GM23338 (cell line): ENCODE measurements around the gene MITD1. TPM values are rescaled to one million over a fixed set of nuclear protein-coding genes. Genes with fewer than 3 reads are reported as not detected.

ENCODE experiments used
- ATAC-seq: fragments of 200-7000 bp; cut with Tn5 transposase; 3 replicates; pipeline ENCODE4 v1.9.1; 2020
- DNase-seq: peaks from one replicate; pipeline ENCODE4 v3.0.0-alpha.2; 2015; ENCODE audit warnings: low spot score
- H2AFZ ChIP-seq: fragments of 200-600 bp; sonication (generic); 2 replicates; pipeline ENCODE4 v1.8.0; 2016; ENCODE audit warnings: antibody characterized with exemption, mild to moderate bottlenecking, moderate library complexity
- H3F3A ChIP-seq: fragments of 200-600 bp; sonication (generic); replicated peaks from 2 replicates; pipeline ENCODE4 v1.8.0; 2017; ENCODE audit warnings: antibody characterized with exemption, mixed run types, low read depth
- H3K27ac ChIP-seq: fragments of 200-600 bp; sonication (generic); 2 replicates; pipeline ENCODE4 v1.6.1; 2016; ENCODE audit warnings: low read depth
- H3K27me3 ChIP-seq: fragments of 200-600 bp; sonication (generic); 2 replicates; pipeline ENCODE4 v1.8.0; 2016; ENCODE audit warnings: mild to moderate bottlenecking, mixed run types, moderate library complexity; ENCODE audit not compliant: insufficient read depth
- H3K36me3 ChIP-seq: fragments of 200-600 bp; sonication (generic); 2 replicates; pipeline ENCODE4 v1.8.0; 2016; ENCODE audit warnings: mild to moderate bottlenecking; ENCODE audit not compliant: insufficient read depth
- H3K4me1 ChIP-seq: fragments of 200-600 bp; sonication (generic); 2 replicates; pipeline ENCODE4 v1.8.0; 2016; ENCODE audit warnings: mild to moderate bottlenecking, moderate library complexity; ENCODE audit not compliant: insufficient read depth
- H3K4me2 ChIP-seq: fragments of 200-600 bp; sonication (generic); 2 replicates; pipeline ENCODE4 v1.7.1; 2017; ENCODE audit warnings: mixed run types
- H3K4me3 ChIP-seq: fragments of 200-600 bp; sonication (generic); 2 replicates; pipeline ENCODE4 v1.6.1; 2016; ENCODE audit warnings: mixed run types
- H3K79me2 ChIP-seq: fragments of 200-600 bp; sonication (generic); replicated peaks from 2 replicates; pipeline ENCODE4 v1.8.0; 2017; ENCODE audit warnings: mild to moderate bottlenecking; ENCODE audit not compliant: insufficient read depth
- H3K9me2 ChIP-seq: fragments of 200-600 bp; sonication (generic); 2 replicates; pipeline ENCODE4 v1.8.0; 2017; ENCODE audit not compliant: insufficient read depth
- H4K20me1 ChIP-seq: fragments of 200-600 bp; sonication (generic); replicated peaks from 2 replicates; pipeline ENCODE4 v1.8.0; 2017; ENCODE audit warnings: mild to moderate bottlenecking; ENCODE audit not compliant: insufficient read depth
- H3K27ac Mint-ChIP-seq: 2 replicates; pipeline ENCODE4 v1.8.0; 2020; ENCODE audit warnings: inconsistent platforms, mild to moderate bottlenecking, moderate library complexity, mixed read lengths
- H3K27me3 Mint-ChIP-seq: 3 replicates; pipeline ENCODE4 v1.8.0; 2022; ENCODE audit warnings: low read depth, mild to moderate bottlenecking, moderate library complexity, mixed read lengths, inconsistent platforms; ENCODE audit not compliant: insufficient read depth, poor library complexity
- H3K36me3 Mint-ChIP-seq: 3 replicates; pipeline ENCODE4 v1.8.0; 2021; ENCODE audit warnings: low read depth, mild to moderate bottlenecking, inconsistent platforms, moderate library complexity, mixed read lengths
- H3K4me1 Mint-ChIP-seq: 3 replicates; pipeline ENCODE4 v1.8.0; 2020; ENCODE audit warnings: mild to moderate bottlenecking, inconsistent platforms, mixed read lengths
- H3K4me3 Mint-ChIP-seq: 3 replicates; pipeline ENCODE4 v1.8.0; 2021; ENCODE audit warnings: moderate library complexity, mild to moderate bottlenecking, inconsistent platforms, mixed read lengths
- H3K9me3 Mint-ChIP-seq: 3 replicates; pipeline ENCODE4 v1.8.0; 2020; ENCODE audit warnings: moderate library complexity, mild to moderate bottlenecking, inconsistent platforms, mixed read lengths
- CREB1 ChIP-seq: fragments of 250-450 bp; sonication (Bioruptor Pico); IDR thresholded peaks from 2 replicates; pipeline ENCODE4 v1.5.0; 2020; ENCODE audit warnings: low read depth, mild to moderate bottlenecking, moderate library complexity
- EZH2 ChIP-seq: fragments of 200-600 bp; sonication (generic); IDR thresholded peaks from one replicate; pipeline ENCODE4 v1.8.0; 2017; ENCODE audit warnings: antibody characterized with exemption, mild to moderate bottlenecking, low read depth; ENCODE audit not compliant: unreplicated experiment
- EZH2phosphoT487 ChIP-seq: fragments of 200-600 bp; sonication (generic); IDR thresholded peaks from one replicate; pipeline ENCODE4 v1.8.1; 2018; ENCODE audit warnings: antibody characterized with exemption; ENCODE audit not compliant: unreplicated experiment
- JUNB ChIP-seq: IDR thresholded peaks from one replicate; pipeline ENCODE4 v1.6.1; 2016; ENCODE audit warnings: antibody characterized with exemption; ENCODE audit not compliant: unreplicated experiment
- NANOG ChIP-seq: IDR thresholded peaks from 2 replicates; pipeline ENCODE4 v1.6.1; 2016; ENCODE audit warnings: antibody characterized with exemption, borderline replicate concordance
- ZNF114 ChIP-seq: fragments of 250-450 bp; sonication (Bioruptor Pico); IDR thresholded peaks from 2 replicates; pipeline ENCODE4 v1.5.0; 2020; ENCODE audit warnings: mild to moderate bottlenecking, moderate library complexity
- ZNF331 ChIP-seq: fragments of 250-450 bp; sonication (Bioruptor Pico); IDR thresholded peaks from 2 replicates; pipeline ENCODE4 v1.5.0; 2020; ENCODE audit warnings: low read depth, mild to moderate bottlenecking, moderate library complexity
- polyA plus RNA-seq: library from polyadenylated mRNA; unstranded; fragments of >200 nt; fragmentation: Nextera tagmentation; extraction: Ambion mirVana; gene quantifications from 2 replicates; pipeline ENCODE4 v1.2.1, GENCODE V29; 2016
- total RNA-seq: library from RNA; depleted of rRNA; stranded (reverse); fragments of >200 nt; shearing (Covaris generic); gene quantifications from 2 replicates; pipeline ENCODE4 v1.2.3, GENCODE V29; 2014
- TF ChIP-seq, protein P1 (sequence below): IDR thresholded peaks from one replicate; pipeline ENCODE4 v1.6.1; 2018; ENCODE audit warnings: antibody characterized with exemption; ENCODE audit not compliant: unreplicated experiment
- TF ChIP-seq, protein P2 (sequence below): fragments of 250-450 bp; sonication (Bioruptor Pico); IDR thresholded peaks from 2 replicates; pipeline ENCODE4 v1.5.0; 2020; ENCODE audit warnings: mild to moderate bottlenecking, moderate library complexity
- TF ChIP-seq, protein P3 (sequence below), 2 experiments: fragments of 200-600 bp in 1 of 2; sonication (generic) in 1 of 2; conservative IDR thresholded peaks; 2 replicates each; pipeline versions ENCODE4 v1.5.1 to v1.6.1; 2016 to 2017; ENCODE audit warnings: antibody characterized with exemption in 2 of 2, low read depth in 2 of 2, mild to moderate bottlenecking in 2 of 2, moderate library complexity in 1 of 2
- TF ChIP-seq, protein P4 (sequence below): IDR thresholded peaks from 2 replicates; pipeline ENCODE4 v1.6.1; 2016; ENCODE audit warnings: antibody characterized with exemption

The MITD1 gene
- total and polyA plus RNA-seq, 2 experiments from 2014 or later, result 37.9 to 105 TPM

DNA sequence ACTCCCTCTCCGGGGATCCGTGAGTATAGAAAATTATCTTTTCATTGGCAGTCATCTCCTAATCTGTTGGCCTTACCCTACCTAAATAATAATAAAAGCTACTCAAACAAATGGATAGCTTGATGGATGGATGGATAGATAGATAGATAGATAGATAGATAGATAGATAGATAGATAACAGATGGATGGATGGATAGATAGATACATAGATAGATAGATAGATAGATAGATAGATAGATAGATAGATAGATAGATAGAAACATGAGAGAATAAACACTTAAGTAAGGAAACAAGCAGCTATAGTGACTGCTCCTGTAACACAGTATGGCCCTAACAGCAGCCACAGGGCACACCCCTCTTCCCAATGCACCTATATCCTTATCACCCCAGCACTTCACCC, 35.2 kb upstream of the MITD1 start (continued):
- TF ChIP-seq, protein P1, sequence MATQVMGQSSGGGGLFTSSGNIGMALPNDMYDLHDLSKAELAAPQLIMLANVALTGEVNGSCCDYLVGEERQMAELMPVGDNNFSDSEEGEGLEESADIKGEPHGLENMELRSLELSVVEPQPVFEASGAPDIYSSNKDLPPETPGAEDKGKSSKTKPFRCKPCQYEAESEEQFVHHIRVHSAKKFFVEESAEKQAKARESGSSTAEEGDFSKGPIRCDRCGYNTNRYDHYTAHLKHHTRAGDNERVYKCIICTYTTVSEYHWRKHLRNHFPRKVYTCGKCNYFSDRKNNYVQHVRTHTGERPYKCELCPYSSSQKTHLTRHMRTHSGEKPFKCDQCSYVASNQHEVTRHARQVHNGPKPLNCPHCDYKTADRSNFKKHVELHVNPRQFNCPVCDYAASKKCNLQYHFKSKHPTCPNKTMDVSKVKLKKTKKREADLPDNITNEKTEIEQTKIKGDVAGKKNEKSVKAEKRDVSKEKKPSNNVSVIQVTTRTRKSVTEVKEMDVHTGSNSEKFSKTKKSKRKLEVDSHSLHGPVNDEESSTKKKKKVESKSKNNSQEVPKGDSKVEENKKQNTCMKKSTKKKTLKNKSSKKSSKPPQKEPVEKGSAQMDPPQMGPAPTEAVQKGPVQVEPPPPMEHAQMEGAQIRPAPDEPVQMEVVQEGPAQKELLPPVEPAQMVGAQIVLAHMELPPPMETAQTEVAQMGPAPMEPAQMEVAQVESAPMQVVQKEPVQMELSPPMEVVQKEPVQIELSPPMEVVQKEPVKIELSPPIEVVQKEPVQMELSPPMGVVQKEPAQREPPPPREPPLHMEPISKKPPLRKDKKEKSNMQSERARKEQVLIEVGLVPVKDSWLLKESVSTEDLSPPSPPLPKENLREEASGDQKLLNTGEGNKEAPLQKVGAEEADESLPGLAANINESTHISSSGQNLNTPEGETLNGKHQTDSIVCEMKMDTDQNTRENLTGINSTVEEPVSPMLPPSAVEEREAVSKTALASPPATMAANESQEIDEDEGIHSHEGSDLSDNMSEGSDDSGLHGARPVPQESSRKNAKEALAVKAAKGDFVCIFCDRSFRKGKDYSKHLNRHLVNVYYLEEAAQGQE, result no peak
- TF ChIP-seq EZH2, result no peak
- no peak for TF ChIP-seq EZH2phosphoT487

DNA sequence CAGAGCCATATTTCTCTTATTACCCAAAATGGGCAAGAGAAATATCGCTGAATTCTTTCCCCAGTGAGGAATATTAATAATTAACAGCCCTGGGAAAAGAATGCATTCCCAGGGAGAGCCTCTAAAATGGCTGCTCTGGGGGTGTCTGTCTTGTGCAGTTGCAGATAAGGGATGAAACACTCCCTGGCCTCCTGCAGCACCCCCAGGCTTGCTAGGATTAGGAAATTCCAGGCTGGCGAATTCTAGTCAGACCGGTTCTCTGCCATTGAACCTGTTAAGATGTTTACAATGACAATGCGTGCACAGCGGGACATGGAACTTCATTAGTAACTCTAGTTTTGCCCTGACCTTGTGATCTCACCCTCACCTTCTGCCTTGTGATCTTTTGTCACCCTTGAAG, 24.6 kb upstream of the MITD1 start:
- peaks cover 73% of the 10 kb centered on the region for H3K9me3 Mint-ChIP-seq
- ATAC-seq (no peak), DNase-seq (peak; percentile 73)

More for the DNA sequence above, 24.6 kb upstream of the MITD1 start:
- Histone ChIP-seq H3K4me2 (no peak overlapping the region), H3K36me3 (peaks cover 21% of the 10 kb centered on the region; the same call in 1 of the 2 replicates), H3K4me1 (no peaks in the 10 kb centered on the region), H3K79me2 (no peaks in the 10 kb centered on the region), H3K27me3 (no peaks in the 10 kb centered on the region), H4K20me1 (no peaks in the 10 kb centered on the region), H3F3A (no peaks in the 10 kb centered on the region), H2AFZ (no peak overlapping the region), H3K9me2 (peaks cover 3% of the 10 kb centered on the region; the same call in 1 of the 2 replicates), H3K27ac (no peak overlapping the region), H3K4me3 (no peak overlapping the region)
- TF ChIP-seq NANOG (no peak), ZNF331 (no peak), ZNF114 (no peak), JUNB (no peak), CREB1 (CRISPR knock-in tag) (0 out of 2 replicates have a peak, but pooled peaks have one; percentile 2)
- TF ChIP-seq, protein P2, sequence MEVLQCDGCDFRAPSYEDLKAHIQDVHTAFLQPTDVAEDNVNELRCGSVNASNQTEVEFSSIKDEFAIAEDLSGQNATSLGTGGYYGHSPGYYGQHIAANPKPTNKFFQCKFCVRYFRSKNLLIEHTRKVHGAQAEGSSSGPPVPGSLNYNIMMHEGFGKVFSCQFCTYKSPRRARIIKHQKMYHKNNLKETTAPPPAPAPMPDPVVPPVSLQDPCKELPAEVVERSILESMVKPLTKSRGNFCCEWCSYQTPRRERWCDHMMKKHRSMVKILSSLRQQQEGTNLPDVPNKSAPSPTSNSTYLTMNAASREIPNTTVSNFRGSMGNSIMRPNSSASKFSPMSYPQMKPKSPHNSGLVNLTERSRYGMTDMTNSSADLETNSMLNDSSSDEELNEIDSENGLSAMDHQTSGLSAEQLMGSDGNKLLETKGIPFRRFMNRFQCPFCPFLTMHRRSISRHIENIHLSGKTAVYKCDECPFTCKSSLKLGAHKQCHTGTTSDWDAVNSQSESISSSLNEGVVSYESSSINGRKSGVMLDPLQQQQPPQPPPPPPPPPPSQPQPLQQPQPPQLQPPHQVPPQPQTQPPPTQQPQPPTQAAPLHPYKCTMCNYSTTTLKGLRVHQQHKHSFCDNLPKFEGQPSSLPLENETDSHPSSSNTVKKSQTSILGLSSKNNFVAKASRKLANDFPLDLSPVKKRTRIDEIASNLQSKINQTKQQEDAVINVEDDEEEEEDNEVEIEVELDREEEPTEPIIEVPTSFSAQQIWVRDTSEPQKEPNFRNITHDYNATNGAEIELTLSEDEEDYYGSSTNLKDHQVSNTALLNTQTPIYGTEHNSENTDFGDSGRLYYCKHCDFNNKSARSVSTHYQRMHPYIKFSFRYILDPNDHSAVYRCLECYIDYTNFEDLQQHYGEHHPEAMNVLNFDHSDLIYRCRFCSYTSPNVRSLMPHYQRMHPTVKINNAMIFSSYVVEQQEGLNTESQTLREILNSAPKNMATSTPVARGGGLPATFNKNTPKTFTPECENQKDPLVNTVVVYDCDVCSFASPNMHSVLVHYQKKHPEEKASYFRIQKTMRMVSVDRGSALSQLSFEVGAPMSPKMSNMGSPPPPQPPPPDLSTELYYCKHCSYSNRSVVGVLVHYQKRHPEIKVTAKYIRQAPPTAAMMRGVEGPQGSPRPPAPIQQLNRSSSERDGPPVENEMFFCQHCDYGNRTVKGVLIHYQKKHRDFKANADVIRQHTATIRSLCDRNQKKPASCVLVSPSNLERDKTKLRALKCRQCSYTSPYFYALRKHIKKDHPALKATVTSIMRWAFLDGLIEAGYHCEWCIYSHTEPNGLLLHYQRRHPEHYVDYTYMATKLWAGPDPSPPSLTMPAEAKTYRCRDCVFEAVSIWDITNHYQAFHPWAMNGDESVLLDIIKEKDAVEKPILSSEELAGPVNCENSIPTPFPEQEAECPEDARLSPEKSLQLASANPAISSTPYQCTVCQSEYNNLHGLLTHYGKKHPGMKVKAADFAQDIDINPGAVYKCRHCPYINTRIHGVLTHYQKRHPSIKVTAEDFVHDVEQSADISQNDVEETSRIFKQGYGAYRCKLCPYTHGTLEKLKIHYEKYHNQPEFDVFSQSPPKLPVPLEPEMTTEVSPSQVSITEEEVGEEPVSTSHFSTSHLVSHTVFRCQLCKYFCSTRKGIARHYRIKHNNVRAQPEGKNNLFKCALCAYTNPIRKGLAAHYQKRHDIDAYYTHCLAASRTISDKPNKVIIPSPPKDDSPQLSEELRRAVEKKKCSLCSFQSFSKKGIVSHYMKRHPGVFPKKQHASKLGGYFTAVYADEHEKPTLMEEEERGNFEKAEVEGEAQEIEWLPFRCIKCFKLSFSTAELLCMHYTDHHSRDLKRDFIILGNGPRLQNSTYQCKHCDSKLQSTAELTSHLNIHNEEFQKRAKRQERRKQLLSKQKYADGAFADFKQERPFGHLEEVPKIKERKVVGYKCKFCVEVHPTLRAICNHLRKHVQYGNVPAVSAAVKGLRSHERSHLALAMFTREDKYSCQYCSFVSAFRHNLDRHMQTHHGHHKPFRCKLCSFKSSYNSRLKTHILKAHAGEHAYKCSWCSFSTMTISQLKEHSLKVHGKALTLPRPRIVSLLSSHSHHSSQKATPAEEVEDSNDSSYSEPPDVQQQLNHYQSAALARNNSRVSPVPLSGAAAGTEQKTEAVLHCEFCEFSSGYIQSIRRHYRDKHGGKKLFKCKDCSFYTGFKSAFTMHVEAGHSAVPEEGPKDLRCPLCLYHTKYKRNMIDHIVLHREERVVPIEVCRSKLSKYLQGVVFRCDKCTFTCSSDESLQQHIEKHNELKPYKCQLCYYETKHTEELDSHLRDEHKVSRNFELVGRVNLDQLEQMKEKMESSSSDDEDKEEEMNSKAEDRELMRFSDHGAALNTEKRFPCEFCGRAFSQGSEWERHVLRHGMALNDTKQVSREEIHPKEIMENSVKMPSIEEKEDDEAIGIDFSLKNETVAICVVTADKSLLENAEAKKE, result no peak
- TF ChIP-seq, protein P3, sequence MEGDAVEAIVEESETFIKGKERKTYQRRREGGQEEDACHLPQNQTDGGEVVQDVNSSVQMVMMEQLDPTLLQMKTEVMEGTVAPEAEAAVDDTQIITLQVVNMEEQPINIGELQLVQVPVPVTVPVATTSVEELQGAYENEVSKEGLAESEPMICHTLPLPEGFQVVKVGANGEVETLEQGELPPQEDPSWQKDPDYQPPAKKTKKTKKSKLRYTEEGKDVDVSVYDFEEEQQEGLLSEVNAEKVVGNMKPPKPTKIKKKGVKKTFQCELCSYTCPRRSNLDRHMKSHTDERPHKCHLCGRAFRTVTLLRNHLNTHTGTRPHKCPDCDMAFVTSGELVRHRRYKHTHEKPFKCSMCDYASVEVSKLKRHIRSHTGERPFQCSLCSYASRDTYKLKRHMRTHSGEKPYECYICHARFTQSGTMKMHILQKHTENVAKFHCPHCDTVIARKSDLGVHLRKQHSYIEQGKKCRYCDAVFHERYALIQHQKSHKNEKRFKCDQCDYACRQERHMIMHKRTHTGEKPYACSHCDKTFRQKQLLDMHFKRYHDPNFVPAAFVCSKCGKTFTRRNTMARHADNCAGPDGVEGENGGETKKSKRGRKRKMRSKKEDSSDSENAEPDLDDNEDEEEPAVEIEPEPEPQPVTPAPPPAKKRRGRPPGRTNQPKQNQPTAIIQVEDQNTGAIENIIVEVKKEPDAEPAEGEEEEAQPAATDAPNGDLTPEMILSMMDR (conservative IDR thresholded peaks at IDR 0.05; ENCODE audit: low read depth in 2 of 2), result no peak
- TF ChIP-seq, protein P4, sequence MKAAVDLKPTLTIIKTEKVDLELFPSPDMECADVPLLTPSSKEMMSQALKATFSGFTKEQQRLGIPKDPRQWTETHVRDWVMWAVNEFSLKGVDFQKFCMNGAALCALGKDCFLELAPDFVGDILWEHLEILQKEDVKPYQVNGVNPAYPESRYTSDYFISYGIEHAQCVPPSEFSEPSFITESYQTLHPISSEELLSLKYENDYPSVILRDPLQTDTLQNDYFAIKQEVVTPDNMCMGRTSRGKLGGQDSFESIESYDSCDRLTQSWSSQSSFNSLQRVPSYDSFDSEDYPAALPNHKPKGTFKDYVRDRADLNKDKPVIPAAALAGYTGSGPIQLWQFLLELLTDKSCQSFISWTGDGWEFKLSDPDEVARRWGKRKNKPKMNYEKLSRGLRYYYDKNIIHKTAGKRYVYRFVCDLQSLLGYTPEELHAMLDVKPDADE, result no peak
- Mint-ChIP-seq H3K27ac (peak overlapping the region; percentile 96), H3K4me3 (no peak overlapping the region), H3K4me1 (peaks cover 2% of the 10 kb centered on the region; the same call in 1 of the 3 replicates), H3K27me3 (peaks cover 10% of the 10 kb centered on the region), H3K36me3 (peaks cover 79% of the 10 kb centered on the region)
